Measurements from ENCODE around the gene DNAJB13. TPM values are rescaled to one million over a fixed set of nuclear protein-coding genes. Genes with fewer than 3 reads are reported as not detected.

DNAJB13 gene
- total and polyA plus RNA-seq, 2 of the 4 experiments (the other 2 are of a cell fraction): 0.18 to 0.48 TPM

DNA sequence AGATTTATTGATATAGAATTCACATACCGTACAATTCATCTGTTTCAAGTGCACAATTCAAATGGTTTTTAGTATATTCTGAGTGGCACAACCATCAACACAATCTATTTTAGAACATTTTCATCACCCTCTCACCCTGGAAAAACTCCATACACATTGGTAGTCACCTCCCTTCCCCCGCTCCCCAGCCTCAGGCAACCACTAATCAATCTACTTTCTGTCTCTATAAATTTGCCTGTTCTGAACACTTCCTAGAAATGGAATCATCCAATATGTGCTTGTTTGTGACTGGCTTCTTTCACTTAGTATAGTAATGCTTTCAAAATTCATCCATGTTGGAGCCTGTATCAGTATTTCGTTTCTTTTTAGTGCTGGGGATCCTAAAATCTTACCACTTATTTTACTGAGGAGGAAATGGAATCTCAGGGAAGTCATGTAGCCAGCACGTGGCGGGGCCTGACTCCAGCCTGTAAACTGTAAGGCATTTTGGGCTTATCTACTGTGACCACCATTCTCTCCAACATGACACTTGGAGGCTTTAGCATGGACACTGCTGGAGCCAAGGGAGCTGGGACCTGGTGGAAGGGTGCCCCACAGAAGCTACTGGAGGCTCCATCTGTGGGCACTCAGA is 59.0 kb downstream of the DNAJB13 start:
- no peak overlapping the region for H2BK20ac ChIP-seq (ENCODE audit: low read depth, low read length)
- in situ Hi-C loops (cut with MboI; ENCODE audit: low sequenced_read_pairs) (no loop called here), intact Hi-C loops (cut with micrococcal nuclease) (no loop called here), dilution Hi-C loops (cut with HindIII; ENCODE audit: low sequenced_read_pairs, unreplicated experiment) (no loop called here)
- no peak overlapping the region for H3K4me3 ChIP-seq (ENCODE audit: insufficient read depth, low read depth, low read length)
- H3K9ac ChIP-seq (ENCODE audit: low read depth, low read length): no peak overlapping the region
- no peak overlapping the region for H3K14ac ChIP-seq (replicated peaks; ENCODE audit: low read depth, low read length)
- H3K4me2 ChIP-seq (ENCODE audit: low read depth, low read length): no peak overlapping the region
- ATAC-seq (ENCODE audit: low read depth) (no peak), DNase-seq (no peak)
- no peaks in the 10 kb centered on the region for H3K27me3 ChIP-seq (ENCODE audit: control insufficient read depth, insufficient read depth, low read length)
- no peak overlapping the region for H2AFZ ChIP-seq (replicated peaks; ENCODE audit: low read length, poor library complexity)
- no peak overlapping the region for H3K4ac ChIP-seq (ENCODE audit: low read depth, low read length)
- WGBS, 2 experiments (ENCODE audit: extremely low coverage in 2 of 2, insufficient read length in 1 of 2): no CpG with 5 or more reads among the region's 5 CpGs
- no peak overlapping the region for H3K27ac ChIP-seq (ENCODE audit: insufficient read depth, low read length)
- no peaks in the 10 kb centered on the region; the same call in 1 of the 2 replicates for H3K4me1 ChIP-seq (ENCODE audit: control insufficient read depth, insufficient read depth, low read length)
- H3K23ac ChIP-seq (ENCODE audit: low read depth, low read length): no peak overlapping the region
- H2AK5ac ChIP-seq (ENCODE audit: low read depth, low read length): no peak overlapping the region
- CTCF ChIA-PET: no interaction called here
- no peak for TF ChIP-seq NFE2L2 (IDR thresholded peaks at IDR 0.05; ENCODE audit: low read depth, low read length)
- TF ChIP-seq RCOR1 (IDR thresholded peaks at IDR 0.05; ENCODE audit: insufficient replicate concordance, low read length): no peak
- no peak for TF ChIP-seq CHD1 (IDR thresholded peaks at IDR 0.05; ENCODE audit: low read depth, low read length)
- TF ChIP-seq MAFK (IDR thresholded peaks at IDR 0.05; ENCODE audit: low read depth, low read length): no peak
- no peak overlapping the region for H3K18ac ChIP-seq (ENCODE audit: low read depth, low read length)
- no peaks in the 10 kb centered on the region for H3K9me3 ChIP-seq (ENCODE audit: control insufficient read depth, insufficient read depth, low read length)
- no peak overlapping the region for H2BK5ac ChIP-seq (ENCODE audit: low read depth, low read length, poor library complexity, severe bottlenecking)
- no peak overlapping the region for H4K8ac ChIP-seq (ENCODE audit: low read depth in 2 of 2, low read length in 2 of 2)
- no TSS peak for BruUV-seq (replicated peaks)
- H3K56ac ChIP-seq (ENCODE audit: extremely low read depth, insufficient read depth, low read length): no peak overlapping the region
- H2BK120ac ChIP-seq (ENCODE audit: low read depth, low read length): no peak overlapping the region
- H2AK9ac ChIP-seq (replicated peaks; ENCODE audit: low read depth, low read length, poor library complexity): no peak overlapping the region
- H4K20me1 ChIP-seq (ENCODE audit: insufficient read depth, low read length): no peaks in the 10 kb centered on the region; the same call in 1 of the 2 replicates
- POLR2A ChIA-PET (ENCODE audit: unreplicated experiment): no interaction called here
- H4K5ac ChIP-seq (ENCODE audit: low read depth, low read length): no peak overlapping the region
- H3K79me1 ChIP-seq (ENCODE audit: low read depth in 1 of 2, low read length in 2 of 2): no peaks in the 10 kb centered on the region
- H4K91ac ChIP-seq (ENCODE audit: insufficient read depth, low read depth, low read length): no peak overlapping the region
- no peak overlapping the region for H2BK15ac ChIP-seq (ENCODE audit: low read depth, low read length)
- no peaks in the 10 kb centered on the region for H3K36me3 ChIP-seq (ENCODE audit: control insufficient read depth, insufficient read depth, low read length)
- 0 out of 2 replicates have a peak, but pooled peaks cover 5% of the 10 kb centered on the region for H3K9me1 ChIP-seq (ENCODE audit: insufficient read depth, low read length)

Data from IMR-90 (cell line).